HG02884 (cell line): ENCODE measurements around the gene DCC.

Experiments used
- ATAC-seq: cut with Tn5 transposase; IDR thresholded peaks from one replicate; pipeline ENCODE4 v1.9.1; 2021; ENCODE audit warnings: mild to moderate bottlenecking, moderate library complexity; ENCODE audit not compliant: unreplicated experiment

The DCC gene

DNA sequence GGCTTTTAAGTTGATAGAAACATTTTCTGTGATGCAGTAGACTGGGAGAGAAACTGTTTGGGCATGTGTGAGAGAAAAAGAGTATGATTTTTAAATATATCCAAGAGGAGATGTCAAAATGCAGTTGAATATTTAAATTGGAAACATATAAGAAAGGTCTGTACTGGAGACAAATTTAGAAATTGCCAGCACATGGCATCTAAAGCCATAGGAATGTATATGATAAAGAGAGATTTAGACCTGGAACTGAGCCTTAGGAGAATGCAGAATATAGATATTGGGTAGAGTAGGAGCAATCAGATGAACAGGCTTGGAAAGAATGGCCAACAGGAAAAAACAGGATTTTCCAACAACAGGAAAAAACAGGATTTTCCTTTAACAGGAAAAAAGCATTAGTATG is 1203.7 kb downstream of the DCC start:
- ATAC-seq = no peak

DNA sequence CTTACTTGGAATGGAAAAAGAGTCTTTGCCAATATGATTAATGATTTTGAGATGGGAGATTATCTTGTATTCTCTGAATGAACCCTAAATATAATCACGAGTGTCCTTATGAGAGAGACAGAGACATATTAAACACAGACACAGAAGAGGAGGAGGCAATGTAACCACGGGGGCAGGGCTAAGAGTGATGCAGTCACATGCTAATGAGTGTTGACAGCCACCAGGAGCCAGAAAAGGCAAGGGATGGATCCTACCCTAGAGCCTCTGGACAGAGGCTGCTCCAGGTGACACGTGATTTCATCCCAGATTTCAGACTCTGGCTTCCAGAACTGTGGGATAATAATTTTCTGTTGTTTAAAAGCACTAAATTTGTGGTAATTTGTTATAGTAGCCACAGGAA is 1204.9 kb downstream of the DCC start:
- no peak for ATAC-seq

DNA sequence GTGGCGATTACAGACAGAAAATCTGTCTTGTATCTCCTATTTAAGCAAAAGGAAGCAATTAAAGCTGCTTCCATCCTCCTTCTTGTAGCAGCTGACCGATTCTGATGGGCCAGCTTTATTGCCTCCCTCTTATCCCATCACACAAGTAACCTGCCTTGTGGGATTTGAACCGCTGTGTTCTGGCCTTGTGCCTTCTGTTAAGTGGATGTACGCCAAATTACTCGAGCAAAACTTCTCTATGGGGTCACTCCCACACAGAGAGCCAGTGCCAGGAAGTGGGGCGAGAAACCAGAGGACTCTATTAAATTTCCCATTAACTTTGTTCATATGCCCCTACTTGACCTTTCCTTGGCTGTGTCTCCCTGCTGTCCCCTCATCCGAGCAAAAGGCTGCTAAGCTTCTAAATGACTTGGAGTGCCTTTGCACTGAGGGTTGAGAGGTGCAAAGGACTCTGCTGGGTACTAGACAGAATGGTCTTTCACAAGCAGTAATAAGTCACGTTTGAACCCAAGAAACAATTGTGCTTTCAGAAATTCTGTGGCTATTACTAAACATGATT is 1212.0 kb downstream of the DCC start:
- ATAC-seq = no peak

DNA sequence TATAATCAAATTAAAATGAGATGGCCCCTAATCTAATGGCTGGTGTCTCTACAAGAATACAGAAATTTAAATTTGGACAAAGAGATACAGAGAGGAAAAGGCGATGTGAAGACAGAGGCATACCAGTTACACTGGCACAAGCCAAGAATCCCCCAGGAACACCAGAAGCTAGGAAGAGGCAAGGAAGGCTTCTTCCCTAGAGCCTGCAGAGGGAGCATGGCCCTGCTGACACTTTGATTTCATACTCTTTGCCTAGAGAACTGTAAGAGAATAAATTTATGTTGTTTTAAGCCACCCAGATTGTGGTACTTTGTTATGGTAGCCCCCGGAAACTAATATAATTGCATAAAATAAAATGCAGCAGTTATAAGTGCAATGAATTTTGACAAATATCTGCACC is 1213.0 kb downstream of the DCC start:
- ATAC-seq = no peak

DNA sequence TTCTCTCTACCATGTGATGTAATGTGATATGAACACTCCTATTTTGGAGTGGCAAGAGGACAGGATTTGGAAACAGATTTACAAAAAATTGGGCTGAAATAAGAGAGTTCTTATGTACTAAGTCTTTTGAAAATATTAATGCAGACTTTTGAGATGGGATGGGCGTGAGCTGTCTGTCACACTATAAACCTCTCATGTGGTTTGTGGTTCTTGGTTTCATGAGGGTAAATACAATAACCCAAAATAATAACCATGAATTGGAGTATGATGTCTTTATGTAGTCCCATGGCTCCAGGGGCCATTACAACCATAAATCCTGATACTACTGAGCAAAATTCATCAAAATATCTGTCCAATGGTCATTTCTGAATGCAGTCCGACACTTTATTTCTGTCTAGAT is 1216.5 kb downstream of the DCC start:
- no peak for ATAC-seq

DNA sequence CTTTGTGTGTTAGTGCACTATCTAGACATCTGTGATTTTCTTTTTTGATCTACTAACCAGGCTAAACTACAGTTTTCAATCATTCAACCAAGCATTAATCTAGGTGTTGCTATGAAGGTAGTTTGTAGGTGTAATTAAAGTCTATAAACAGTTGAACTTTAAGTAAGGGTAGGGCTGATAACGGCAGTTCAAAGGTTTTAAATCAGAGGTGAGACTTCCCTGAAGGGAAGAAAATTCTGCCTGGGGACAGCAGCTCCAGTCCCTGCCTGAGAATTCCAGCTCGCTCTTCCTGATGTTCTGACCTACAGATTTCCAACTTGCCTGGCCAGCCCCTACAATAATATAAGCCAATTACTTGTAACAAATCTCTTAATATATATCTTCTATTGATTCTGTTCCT is 1220.5 kb downstream of the DCC start:
- ATAC-seq = no peak

DNA sequence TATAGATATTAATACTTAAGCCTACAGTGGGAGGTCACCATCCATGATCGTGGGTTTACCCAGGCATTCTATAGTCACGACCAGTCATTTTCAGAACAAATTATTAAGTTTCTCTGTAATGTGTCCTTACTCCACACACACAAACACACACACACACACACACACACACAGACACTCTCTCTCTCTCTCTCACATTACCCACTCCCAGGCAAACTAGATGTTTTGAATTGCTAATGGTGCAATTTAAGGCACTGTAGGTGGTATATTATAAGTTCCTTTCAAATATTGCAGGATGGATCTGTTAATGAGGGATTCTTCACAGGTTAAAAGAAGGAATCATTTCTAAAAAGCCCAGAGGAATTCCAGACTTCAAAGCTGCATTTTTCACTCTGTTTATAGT is 1226.6 kb downstream of the DCC start:
- no peak for ATAC-seq

DNA sequence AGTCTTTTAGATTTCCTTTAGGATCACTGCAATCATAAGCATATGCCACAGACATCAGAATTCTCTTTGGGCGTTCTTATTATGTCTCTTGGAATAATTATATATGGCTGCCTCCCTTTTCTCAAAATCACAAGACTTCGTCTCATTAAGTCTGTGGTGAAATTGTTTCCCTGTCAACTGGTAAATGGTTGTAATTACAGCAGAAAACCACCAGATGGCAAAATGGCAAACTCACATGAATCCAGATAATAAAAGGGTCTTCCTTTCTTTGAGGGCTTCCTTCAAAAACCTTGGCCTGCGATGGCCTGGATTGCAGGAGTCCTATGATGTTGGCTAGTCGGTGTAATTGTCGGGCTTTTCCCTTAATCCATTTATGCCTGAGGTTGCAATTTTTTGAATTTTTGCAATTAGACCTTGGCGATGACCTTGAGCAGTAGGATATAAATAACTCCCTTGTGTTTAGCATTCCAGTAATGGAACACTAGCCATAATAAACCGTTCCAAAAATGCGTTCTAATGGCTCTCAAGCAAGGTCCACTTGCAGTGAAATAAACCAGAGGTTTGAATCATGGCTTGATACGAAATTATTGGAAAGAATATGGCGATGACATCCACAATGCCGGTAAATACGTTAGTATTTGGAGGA is 1228.1 kb downstream of the DCC start:
- ATAC-seq = no peak
